ENCODE data around the gene ACAA1. TPM values are rescaled to one million over a fixed set of nuclear protein-coding genes. Genes with fewer than 3 reads are reported as not detected.
A peak's percentile ranks its signal among the peaks of the same experiment; 100 is the strongest.

ACAA1 gene
- total and polyA plus RNA-seq, 2 donors (not counting 1 experiment from before 2014, with no cell fraction given) = 98.4 to 143 TPM

DNA sequence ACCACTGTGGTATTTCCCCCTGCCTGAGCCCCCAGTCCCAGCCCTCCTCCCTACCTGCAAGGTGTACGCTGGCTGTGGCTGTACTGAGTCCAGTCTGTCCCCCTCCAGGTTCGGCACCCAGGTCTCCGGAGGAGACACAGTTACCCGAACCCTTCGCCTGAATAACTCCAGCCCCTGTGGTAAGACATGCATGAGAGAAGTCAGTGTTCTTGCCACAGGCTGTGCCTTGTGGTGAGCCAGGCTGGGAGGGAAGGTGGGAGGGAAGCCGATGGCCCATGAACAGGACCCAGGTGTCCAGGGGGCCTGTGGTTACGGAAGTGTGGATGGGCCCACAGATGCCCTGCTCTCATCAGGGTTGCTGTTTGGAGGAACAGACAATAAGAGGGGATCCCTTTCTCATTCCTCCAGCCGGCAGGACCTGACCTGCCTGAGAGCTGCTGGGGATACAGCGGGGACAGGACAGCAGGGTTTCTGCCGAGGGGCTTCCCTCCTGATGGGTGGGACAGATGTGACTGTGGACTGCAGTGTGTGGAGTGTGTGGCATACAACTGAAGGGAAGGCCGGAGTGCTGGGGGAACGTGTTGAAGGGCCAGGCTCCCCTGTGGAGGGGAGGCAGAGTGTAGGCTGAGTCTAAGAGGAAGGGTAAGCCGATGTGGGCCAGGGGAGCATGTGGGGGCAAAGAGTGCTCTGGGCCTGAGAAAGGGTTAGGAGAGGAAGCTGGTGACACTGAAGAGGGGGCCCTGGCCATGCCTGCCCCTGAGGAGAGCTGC lies 21.9 kb downstream of the ACAA1 start:
- no peak overlapping the region for H3K4me3 Mint-ChIP-seq
- WGBS (ENCODE audit: insufficient coverage) = 35% methylated on average over 13 of the region's 13 CpGs
- no peak overlapping the region for H3K27ac Mint-ChIP-seq
- intact Hi-C loops (cut with micrococcal nuclease) = no loop called here
- Histone ChIP-seq H3K4me1 (ENCODE audit: control insufficient read depth in 2 of 2, insufficient read depth in 2 of 2, low read length in 2 of 2) (peaks cover 19 to 23% of the 10 kb centered on the region in 2 donors), H3K9me3 (ENCODE audit: control extremely low read depth in 1 of 3, control insufficient read depth in 2 of 3, insufficient read depth in 1 of 3, low read length in 2 of 3) (no peaks in the 10 kb centered on the region), H3K4me2 (replicated peaks; ENCODE audit: low read depth, low read length, poor library complexity, severe bottlenecking) (peak overlapping the region; percentile 50), H3K27me3 (replicated peaks in 1 of 4; ENCODE audit: control extremely low read depth in 1 of 4, control insufficient read depth in 3 of 4, insufficient read depth in 4 of 4, low read length in 3 of 4) (no peaks in the 10 kb centered on the region), H3K36me3 (replicated peaks in 1 of 2; ENCODE audit: control extremely low read depth in 1 of 2, control insufficient read depth in 1 of 2, extremely low read depth in 1 of 2, insufficient read depth in 2 of 2, low read length in 1 of 2) (peaks cover 0 to 6% of the 10 kb centered on the region in 2 experiments), H4K20me1 (ENCODE audit: control insufficient read depth, insufficient read depth, low read length, poor library complexity, severe bottlenecking) (no peaks in the 10 kb centered on the region), H3K9ac (ENCODE audit: low read length) (no peak overlapping the region), H3K79me2 (ENCODE audit: control insufficient read depth, insufficient read depth, low read length) (no peaks in the 10 kb centered on the region), H2AFZ (ENCODE audit: insufficient read depth, low read depth, low read length, poor library complexity, severe bottlenecking) (no peak overlapping the region), H3K27ac (ENCODE audit: low read length in 2 of 2) (no peak overlapping the region), H3K4me3 (ENCODE audit: control extremely low read depth in 1 of 5, extremely low read depth in 1 of 5, insufficient read depth in 1 of 5, low read depth in 2 of 5, low read length in 4 of 5) (no peak overlapping the region)
- ATAC-seq (ENCODE audit: low read depth) (no peak), DNase-seq (peak; percentile 41)
- H3K27me3 Mint-ChIP-seq = peaks cover 7% of the 10 kb centered on the region
- H3K9me3 Mint-ChIP-seq (ENCODE audit: insufficient read depth) = no peaks in the 10 kb centered on the region
- CTCF ChIA-PET = interaction anchor here (6.5 kb wide), 1 partner anchor 183 kb away, joined by 55 read pairs; no protein-coding TSS in a partner anchor
- POLR2A ChIA-PET = no interaction called here
- TF ChIP-seq, protein P1, sequence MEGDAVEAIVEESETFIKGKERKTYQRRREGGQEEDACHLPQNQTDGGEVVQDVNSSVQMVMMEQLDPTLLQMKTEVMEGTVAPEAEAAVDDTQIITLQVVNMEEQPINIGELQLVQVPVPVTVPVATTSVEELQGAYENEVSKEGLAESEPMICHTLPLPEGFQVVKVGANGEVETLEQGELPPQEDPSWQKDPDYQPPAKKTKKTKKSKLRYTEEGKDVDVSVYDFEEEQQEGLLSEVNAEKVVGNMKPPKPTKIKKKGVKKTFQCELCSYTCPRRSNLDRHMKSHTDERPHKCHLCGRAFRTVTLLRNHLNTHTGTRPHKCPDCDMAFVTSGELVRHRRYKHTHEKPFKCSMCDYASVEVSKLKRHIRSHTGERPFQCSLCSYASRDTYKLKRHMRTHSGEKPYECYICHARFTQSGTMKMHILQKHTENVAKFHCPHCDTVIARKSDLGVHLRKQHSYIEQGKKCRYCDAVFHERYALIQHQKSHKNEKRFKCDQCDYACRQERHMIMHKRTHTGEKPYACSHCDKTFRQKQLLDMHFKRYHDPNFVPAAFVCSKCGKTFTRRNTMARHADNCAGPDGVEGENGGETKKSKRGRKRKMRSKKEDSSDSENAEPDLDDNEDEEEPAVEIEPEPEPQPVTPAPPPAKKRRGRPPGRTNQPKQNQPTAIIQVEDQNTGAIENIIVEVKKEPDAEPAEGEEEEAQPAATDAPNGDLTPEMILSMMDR (IDR thresholded peaks at IDR 0.05) = no peak
- TF ChIP-seq EZH2 (IDR thresholded peaks at IDR 0.05; ENCODE audit: borderline replicate concordance, insufficient read depth, low read depth, low read length, poor library complexity, severe bottlenecking) = no peak
- H3K4me1 Mint-ChIP-seq = peaks cover 22% of the 10 kb centered on the region

Data from B cell (primary cell).